ENCODE measurements around the gene PRKCA. TPM values are rescaled to one million over a fixed set of nuclear protein-coding genes. Genes with fewer than 3 reads are reported as not detected.
A peak's percentile ranks its signal among the peaks of the same experiment; 100 is the strongest.

PRKCA gene
- total and polyA plus RNA-seq, 10 of the 15 experiments (the other 5 are each of a cell fraction or from before 2014, with no cell fraction given) = 0.11 to 14.6 (median 0.72) TPM

MicroRNAs within 50 kb of the gene (microRNA counts, 767-probe panel; counts per million panel counts)
- microRNA hsa-miR-634 = 516 counts per million, percentile 8 among the panel's probes with 10 or more counts

Small RNAs within 50 kb of the gene (microRNA-seq; reads per million reads assigned to microRNA genes)
- gene MIR634 = not detected

Small RNAs within 50 kb of the gene (small RNA-seq; reads per million reads assigned to genes)
- gene MIR634 (not detected), gene RN7SL735P (not detected), gene RNA5SP444 (not detected), gene RNA5SP445 (0.27 reads per million), gene RNU6-928P (not detected)

Other genes with a start within 250 kb of the PRKCA start
- gene CEP112, start 110.5 kb upstream of the PRKCA start, total RNA-seq (2014; rRNA removed) = 0.65 TPM in 1 of 2 replicates, not detected in the other
- 0.18 and 0.22 TPM in 2 replicates for gene CEP112, start 110.5 kb upstream of the PRKCA start, total RNA-seq (2014; rRNA removed; fragmentation: Illumina TruSeq; extraction: Trizol)
- 0.21 and 0.35 TPM in 2 replicates for gene CEP112, start 110.5 kb upstream of the PRKCA start, total RNA-seq (2021)
- gene CEP112, start 110.5 kb upstream of the PRKCA start, polyA plus RNA-seq (2011; rRNA removed) = 3.8 and 7.7 TPM in 2 replicates
- 0.43 TPM in 1 of 2 replicates, not detected in the other for gene CEP112, start 110.5 kb upstream of the PRKCA start, polyA plus RNA-seq (2014; fragmentation: Illumina TruSeq; extraction: Trizol)
- gene CEP112, start 110.5 kb upstream of the PRKCA start, polyA plus RNA-seq (2014; fragmentation: Nextera tagmentation; extraction: Ambion mirVana) = under 1 TPM; 0.11 to 0.27 TPM
- gene CEP112, start 110.5 kb upstream of the PRKCA start, polyA plus RNA-seq (2014; rRNA removed) = 0.14 and 1.8 TPM in 2 replicates
- under 1 TPM; 0.32 to 0.42 TPM for gene CEP112, start 110.5 kb upstream of the PRKCA start, polyA plus RNA-seq (2016; fragmentation: Nextera tagmentation; extraction: Ambion mirVana)
- gene APOH, start 73.2 kb upstream of the PRKCA start, total RNA-seq (2014; rRNA removed) = not detected in 2 replicates
- gene APOH, start 73.2 kb upstream of the PRKCA start, total RNA-seq (2014; rRNA removed; fragmentation: Illumina TruSeq; extraction: Trizol) = not detected in 2 replicates
- gene APOH, start 73.2 kb upstream of the PRKCA start, total RNA-seq (2021) = 0.66 and 1.8 TPM in 2 replicates
- not detected in 2 replicates for gene APOH, start 73.2 kb upstream of the PRKCA start, polyA plus RNA-seq (2011; rRNA removed)
- not detected in 2 replicates for gene APOH, start 73.2 kb upstream of the PRKCA start, polyA plus RNA-seq (2014; fragmentation: Illumina TruSeq; extraction: Trizol)
- gene APOH, start 73.2 kb upstream of the PRKCA start, polyA plus RNA-seq (2014; fragmentation: Nextera tagmentation; extraction: Ambion mirVana) = not detected
- gene APOH, start 73.2 kb upstream of the PRKCA start, polyA plus RNA-seq (2014; rRNA removed) = not detected in 2 replicates
- gene APOH, start 73.2 kb upstream of the PRKCA start, polyA plus RNA-seq (2016; fragmentation: Nextera tagmentation; extraction: Ambion mirVana) = not detected

Measured in GM12878 (cell line).